ENCODE results near the gene EEIG2. TPM values are rescaled to one million over a fixed set of nuclear protein-coding genes. Genes with fewer than 3 reads are reported as not detected.

The EEIG2 gene
- total RNA-seq, 1 donor from 2014 or later: 93.1 TPM

- no peak overlapping the region for H3K27ac Mint-ChIP-seq (ENCODE audit: unreplicated experiment)
- H3K4me3 Mint-ChIP-seq (ENCODE audit: unreplicated experiment): no peak overlapping the region
- DNase-seq: no peak
- peaks cover 3% of the 10 kb centered on the region for H3K27me3 Mint-ChIP-seq (ENCODE audit: unreplicated experiment)
- H3K9me3 Mint-ChIP-seq (ENCODE audit: unreplicated experiment): peaks cover 12% of the 10 kb centered on the region
- peaks cover 33% of the 10 kb centered on the region for H3K4me1 Mint-ChIP-seq (ENCODE audit: low read depth, unreplicated experiment)
- TF ChIP-seq CTCF (IDR thresholded peaks at IDR 0.05; ENCODE audit: partially characterized antibody, unreplicated experiment): no peak
- peaks cover 13% of the 10 kb centered on the region for H3K36me3 Mint-ChIP-seq (ENCODE audit: unreplicated experiment)
Observed at GRCh38 chr1:108584428-108584856, 24.5 kb downstream of the EEIG2 start.

- DNase-seq: no peak
- peaks cover 5% of the 10 kb centered on the region for H3K36me3 Mint-ChIP-seq (ENCODE audit: unreplicated experiment)
Observed at GRCh38 chr1:108585313-108585712, 25.4 kb downstream of the EEIG2 start.

GRCh38 chr1:108590441-108590840, 30.5 kb downstream of the EEIG2 start:
- H3K27ac Mint-ChIP-seq (ENCODE audit: unreplicated experiment): no peak overlapping the region
- no peaks in the 10 kb centered on the region for H3K36me3 Mint-ChIP-seq (ENCODE audit: unreplicated experiment)
- peaks cover 7% of the 10 kb centered on the region for H3K27me3 Mint-ChIP-seq (ENCODE audit: unreplicated experiment)
- H3K4me3 Mint-ChIP-seq (ENCODE audit: unreplicated experiment): no peak overlapping the region
- H3K9me3 Mint-ChIP-seq (ENCODE audit: unreplicated experiment): peaks cover 2% of the 10 kb centered on the region
- DNase-seq: no peak
- H3K4me1 Mint-ChIP-seq (ENCODE audit: low read depth, unreplicated experiment): peaks cover 29% of the 10 kb centered on the region
- no peak for TF ChIP-seq CTCF (IDR thresholded peaks at IDR 0.05; ENCODE audit: partially characterized antibody, unreplicated experiment)

More at GRCh38 chr1:108585313-108585712, 25.4 kb downstream of the EEIG2 start:
- Mint-ChIP-seq H3K9me3 (ENCODE audit: unreplicated experiment) (peaks cover 8% of the 10 kb centered on the region), H3K27me3 (ENCODE audit: unreplicated experiment) (peaks cover 3% of the 10 kb centered on the region), H3K4me3 (ENCODE audit: unreplicated experiment) (peak overlapping the region; percentile 53), H3K27ac (ENCODE audit: unreplicated experiment) (peak overlapping the region; percentile 73), H3K4me1 (ENCODE audit: low read depth, unreplicated experiment) (peaks cover 34% of the 10 kb centered on the region)
- TF ChIP-seq CTCF (IDR thresholded peaks at IDR 0.05; ENCODE audit: partially characterized antibody, unreplicated experiment): no peak

- Mint-ChIP-seq H3K4me1 (ENCODE audit: low read depth, unreplicated experiment) (peaks cover 28% of the 10 kb centered on the region), H3K27ac (ENCODE audit: unreplicated experiment) (no peak overlapping the region), H3K9me3 (ENCODE audit: unreplicated experiment) (peaks cover 2% of the 10 kb centered on the region), H3K27me3 (ENCODE audit: unreplicated experiment) (peaks cover 7% of the 10 kb centered on the region), H3K36me3 (ENCODE audit: unreplicated experiment) (no peaks in the 10 kb centered on the region), H3K4me3 (ENCODE audit: unreplicated experiment) (no peak overlapping the region)
- no peak for DNase-seq
- TF ChIP-seq CTCF (IDR thresholded peaks at IDR 0.05; ENCODE audit: partially characterized antibody, unreplicated experiment): no peak
Observed at GRCh38 chr1:108590957-108591356, 31.1 kb downstream of the EEIG2 start.

GRCh38 chr1:108591466-108591865, 31.6 kb downstream of the EEIG2 start:
- H3K27me3 Mint-ChIP-seq (ENCODE audit: unreplicated experiment): peaks cover 7% of the 10 kb centered on the region
- no peak for TF ChIP-seq CTCF (IDR thresholded peaks at IDR 0.05; ENCODE audit: partially characterized antibody, unreplicated experiment)
- H3K36me3 Mint-ChIP-seq (ENCODE audit: unreplicated experiment): no peaks in the 10 kb centered on the region
- H3K9me3 Mint-ChIP-seq (ENCODE audit: unreplicated experiment): peaks cover under 1% of the 10 kb centered on the region
- peak overlapping the region; percentile 44 for H3K27ac Mint-ChIP-seq (ENCODE audit: unreplicated experiment)
- DNase-seq: no peak
- peaks cover 23% of the 10 kb centered on the region for H3K4me1 Mint-ChIP-seq (ENCODE audit: low read depth, unreplicated experiment)
- H3K4me3 Mint-ChIP-seq (ENCODE audit: unreplicated experiment): peak overlapping the region; percentile 27
